GM19099 (cell line): ENCODE measurements around the gene S100A12.
A peak's percentile ranks its signal among the peaks of the same experiment; 100 is the strongest.

ENCODE experiments used
- POLR2A ChIP-seq: IDR thresholded peaks from 3 replicates; pipeline ENCODE4 v1.6.1; 2011; ENCODE audit warnings: low read depth; ENCODE audit not compliant: insufficient read length; ENCODE audit errors: extremely low read depth

The S100A12 gene

GRCh38 chr1:153349363-153350320 is 25.8 kb downstream of the S100A12 start:
- no peak for TF ChIP-seq POLR2A

DNA sequence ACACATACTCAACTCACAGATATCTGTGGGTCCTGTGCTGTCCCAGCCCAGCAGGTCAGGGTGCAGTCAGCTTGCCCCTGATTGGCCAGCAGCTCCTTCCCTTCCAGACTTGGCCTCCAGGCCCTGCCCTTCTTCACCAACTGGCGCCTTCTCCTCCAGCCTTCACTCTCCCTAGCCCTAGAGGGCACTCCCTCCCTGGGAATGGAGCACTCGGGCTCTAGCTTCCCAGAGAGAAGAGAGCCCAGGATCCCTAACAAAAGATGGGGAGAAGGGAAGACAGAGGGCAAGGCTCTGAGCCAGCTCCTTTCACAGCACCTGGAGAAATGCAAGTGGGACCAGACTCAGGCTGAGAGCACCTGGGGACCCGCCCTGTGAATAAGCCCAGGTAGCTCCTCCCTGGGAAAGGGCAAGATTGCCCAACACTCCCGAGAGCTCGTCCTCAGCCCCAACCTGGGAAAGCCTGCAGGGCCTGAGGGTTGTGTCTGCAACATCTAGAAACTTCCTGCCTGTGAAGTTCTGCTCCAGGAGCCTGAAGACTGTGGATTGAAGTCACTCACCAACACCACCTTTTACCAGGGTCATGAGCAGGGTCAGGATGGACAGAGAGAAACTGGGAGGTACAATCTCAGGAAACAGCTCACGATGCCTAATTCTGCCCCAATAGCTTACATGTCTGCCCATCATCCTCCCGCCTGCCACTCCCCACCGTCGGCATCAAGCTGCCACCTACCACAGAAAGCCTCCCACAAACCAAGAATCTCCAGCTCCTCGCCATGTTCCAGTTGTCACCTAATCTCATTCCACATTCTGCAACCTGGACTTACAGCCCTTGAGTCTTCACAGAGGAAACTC is 26.7 kb downstream of the S100A12 start, which contains the start of gene PGLYRP4:
PGLYRP4 (minus strand) TSS at position 331 of the 852 bp plus-strand sequence. CDS start 909 bp downstream, outside the sequence.
- TF ChIP-seq POLR2A, result no peak

- no peak for TF ChIP-seq POLR2A
Measured at GRCh38 chr1:153347856-153348255, 27.6 kb downstream of the S100A12 start.

DNA sequence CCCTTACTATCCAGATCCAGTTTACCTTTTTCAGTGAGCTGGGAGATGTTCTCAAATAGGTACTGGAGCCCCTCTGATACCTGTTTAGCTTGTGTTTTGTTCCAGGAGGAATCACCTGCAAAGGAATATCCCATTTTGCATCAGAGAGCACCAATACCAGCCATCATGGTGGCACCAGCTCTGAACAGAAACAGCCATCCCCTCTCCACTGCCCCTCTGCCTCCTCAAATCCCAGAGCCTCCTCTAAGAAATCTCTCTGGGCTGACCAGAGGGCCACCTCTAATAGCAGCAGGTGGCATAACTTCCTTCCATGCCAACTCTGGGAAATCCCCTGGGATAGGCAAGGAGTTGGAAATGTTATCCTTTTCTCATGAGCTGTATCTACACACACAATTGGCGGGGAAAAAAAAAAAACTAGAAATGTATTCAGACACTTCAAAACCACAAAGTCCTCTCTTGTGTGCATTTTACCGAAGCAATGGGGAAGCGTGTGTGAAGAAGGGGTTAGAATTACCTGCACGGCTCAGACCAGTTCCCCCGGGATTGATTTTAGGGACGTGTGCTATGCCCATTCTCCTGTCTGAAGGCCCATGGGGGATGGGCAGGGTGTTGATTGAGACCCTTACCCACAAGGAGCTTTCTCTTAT is 29.2 kb downstream of the S100A12 start:
- no peak for TF ChIP-seq POLR2A

GRCh38 chr1:153345187-153346076 is 30.0 kb downstream of the S100A12 start:
- TF ChIP-seq POLR2A, result no peak

DNA sequence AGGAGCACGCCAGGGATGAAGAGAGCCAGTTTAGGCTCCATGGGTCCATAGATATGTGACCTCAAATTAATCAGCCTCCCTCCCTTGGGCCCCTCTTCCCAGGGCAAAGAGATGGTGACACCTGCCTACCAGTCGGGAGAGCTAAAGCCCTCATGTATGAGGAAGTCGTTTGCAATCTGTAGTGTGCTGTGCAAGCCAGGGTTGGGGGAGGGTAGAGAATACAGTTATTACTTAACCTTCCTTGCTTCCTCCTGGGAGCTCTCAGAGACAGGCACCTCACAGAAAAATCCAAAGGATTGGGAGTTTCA is 30.7 kb downstream of the S100A12 start:
- no peak for TF ChIP-seq POLR2A

DNA sequence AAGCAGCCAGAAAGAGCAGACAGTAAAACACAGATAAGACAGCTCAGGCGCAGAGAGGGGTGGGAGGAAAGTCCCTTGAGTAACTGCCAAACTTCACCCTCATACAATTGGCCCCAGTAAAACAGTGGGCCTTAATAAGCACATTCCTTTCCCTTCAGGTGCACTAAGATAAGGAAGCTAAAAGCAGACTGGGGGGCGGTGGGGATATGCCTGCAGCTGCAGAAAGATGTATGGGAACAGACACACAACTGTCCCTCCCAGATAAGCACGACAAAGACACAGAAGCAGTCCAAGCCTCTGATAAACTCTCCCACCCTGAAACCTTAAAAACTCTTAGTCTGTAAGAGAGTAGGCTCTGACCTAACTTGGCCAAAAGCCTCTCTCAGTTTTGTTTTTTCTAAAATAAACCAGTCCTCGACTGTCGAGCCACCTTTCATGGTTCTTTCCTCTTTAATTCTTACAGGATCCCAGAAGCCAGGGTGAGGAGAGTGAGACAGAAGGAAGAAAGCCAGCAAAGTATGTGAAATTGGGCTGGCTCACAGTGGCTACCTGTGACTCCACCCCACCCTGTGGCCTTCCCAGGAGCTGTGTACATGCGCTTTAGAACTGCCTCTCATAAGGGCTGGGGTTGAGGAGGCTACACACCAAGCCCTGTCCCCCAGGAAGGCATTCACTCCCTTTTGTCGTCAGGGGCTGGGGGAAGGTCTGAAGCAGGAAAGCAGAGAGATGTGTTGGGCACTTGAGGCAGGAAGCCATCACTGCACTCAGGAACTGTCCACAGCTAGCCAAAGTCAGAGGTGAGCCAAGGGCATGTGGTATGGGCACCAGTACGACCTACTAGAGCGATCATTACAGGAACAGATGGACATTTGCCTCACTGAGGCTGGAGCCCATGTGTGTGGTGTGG is 31.4 kb downstream of the S100A12 start:
- peak; percentile 50 for TF ChIP-seq POLR2A

DNA sequence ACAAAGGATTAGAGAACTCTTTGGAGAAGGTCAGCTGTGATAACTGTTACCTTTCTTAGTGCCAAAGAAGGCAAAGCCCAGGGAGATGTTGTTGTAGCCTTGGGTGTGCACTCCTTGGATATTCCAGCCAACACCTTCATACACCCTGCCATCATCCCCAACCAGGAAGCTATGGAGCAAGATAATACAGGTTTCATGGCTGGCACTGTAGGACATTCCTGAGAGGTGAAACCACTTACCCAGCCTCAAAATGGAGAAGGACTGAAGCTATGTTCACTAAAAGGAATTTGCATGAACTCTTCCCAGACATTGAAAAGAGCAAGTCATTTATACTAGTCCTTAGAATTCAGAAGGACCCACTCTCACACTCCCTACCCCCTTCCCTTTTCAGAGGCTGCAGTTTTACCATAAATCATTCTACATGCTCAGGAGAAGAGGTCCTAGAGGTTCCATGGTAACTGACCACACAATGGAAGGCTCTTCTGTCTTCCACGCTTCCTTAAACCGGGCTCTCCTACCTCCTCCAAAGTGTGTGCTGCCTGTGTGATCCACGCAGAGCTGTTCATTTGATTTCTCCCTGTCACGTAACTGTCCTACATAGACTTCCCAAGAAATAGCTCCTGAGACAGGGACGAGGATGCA is 32.3 kb downstream of the S100A12 start:
- TF ChIP-seq POLR2A, result no peak

DNA sequence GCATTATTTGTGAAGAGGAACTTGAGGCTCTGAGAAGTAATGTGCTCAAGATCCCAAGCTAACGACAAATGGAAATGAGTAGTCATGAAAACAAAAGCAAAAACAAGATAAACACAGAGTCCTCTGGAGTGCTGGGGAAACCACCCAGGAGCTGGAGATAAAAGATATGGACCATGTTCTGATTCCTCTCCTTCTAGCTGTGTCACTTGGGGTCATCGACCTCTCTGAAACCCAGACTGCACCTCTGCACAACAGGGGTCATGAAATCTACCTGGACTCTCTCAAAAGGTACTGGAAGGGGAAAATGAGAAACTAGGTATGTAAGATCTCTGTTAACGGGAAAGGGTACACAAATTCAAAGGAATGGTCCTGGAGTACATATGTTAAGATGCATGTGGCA is 33.2 kb downstream of the S100A12 start:
- no peak for TF ChIP-seq POLR2A

- no peak for TF ChIP-seq POLR2A
Measured at GRCh38 chr1:153341431-153341934, 33.9 kb downstream of the S100A12 start.

- TF ChIP-seq POLR2A, result no peak
Measured at GRCh38 chr1:153340356-153340755, 35.1 kb downstream of the S100A12 start.

GRCh38 chr1:153339802-153340201 is 35.6 kb downstream of the S100A12 start:
- no peak for TF ChIP-seq POLR2A

GRCh38 chr1:153337980-153338853 is 37.2 kb downstream of the S100A12 start:
- TF ChIP-seq POLR2A, result no peak
